Measurements from ENCODE around the gene SCPEP1.
"Not testable (repeated sequence)": the region's sequence is repeated elsewhere in the genome, so short reads cannot be mapped to it uniquely, and the experiment has no call there.

SCPEP1 gene

DNA sequence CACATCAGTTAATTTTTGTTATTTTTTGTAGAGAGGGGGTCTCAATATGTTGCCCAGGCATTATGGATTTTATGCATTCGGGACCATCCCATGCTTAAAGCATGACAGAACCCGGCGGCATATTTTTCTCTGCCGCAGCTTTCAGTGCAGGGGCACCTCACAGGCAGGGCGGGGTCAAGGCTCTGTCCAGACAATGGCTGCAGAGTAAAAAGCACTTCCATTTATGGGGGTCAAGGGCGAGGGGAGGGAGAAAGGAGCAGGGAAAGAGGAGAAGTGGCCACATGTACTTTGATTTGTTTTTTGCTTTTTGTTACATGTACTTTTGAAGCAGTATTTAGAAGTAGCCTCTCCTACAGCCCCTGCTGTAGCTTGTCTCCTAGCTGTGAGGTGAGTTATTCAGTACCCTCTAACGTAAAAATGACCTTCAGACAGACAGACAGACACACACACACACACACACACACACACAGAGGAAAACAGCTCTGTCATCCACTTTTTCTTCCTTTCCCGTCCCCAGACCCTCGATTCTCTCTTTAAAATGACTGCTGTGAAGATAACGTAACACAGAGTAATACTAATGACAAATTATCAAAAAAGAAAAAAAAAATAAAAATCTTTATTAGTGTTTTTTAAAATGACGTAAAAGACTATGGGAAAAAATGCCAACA lies 856 bp upstream of the SCPEP1 start:
- H3K4me3 ChIP-seq (ENCODE audit: control insufficient read depth, low read depth, low read length): no peak overlapping the region
- TF ChIP-seq, protein P1, sequence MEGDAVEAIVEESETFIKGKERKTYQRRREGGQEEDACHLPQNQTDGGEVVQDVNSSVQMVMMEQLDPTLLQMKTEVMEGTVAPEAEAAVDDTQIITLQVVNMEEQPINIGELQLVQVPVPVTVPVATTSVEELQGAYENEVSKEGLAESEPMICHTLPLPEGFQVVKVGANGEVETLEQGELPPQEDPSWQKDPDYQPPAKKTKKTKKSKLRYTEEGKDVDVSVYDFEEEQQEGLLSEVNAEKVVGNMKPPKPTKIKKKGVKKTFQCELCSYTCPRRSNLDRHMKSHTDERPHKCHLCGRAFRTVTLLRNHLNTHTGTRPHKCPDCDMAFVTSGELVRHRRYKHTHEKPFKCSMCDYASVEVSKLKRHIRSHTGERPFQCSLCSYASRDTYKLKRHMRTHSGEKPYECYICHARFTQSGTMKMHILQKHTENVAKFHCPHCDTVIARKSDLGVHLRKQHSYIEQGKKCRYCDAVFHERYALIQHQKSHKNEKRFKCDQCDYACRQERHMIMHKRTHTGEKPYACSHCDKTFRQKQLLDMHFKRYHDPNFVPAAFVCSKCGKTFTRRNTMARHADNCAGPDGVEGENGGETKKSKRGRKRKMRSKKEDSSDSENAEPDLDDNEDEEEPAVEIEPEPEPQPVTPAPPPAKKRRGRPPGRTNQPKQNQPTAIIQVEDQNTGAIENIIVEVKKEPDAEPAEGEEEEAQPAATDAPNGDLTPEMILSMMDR (IDR thresholded peaks at IDR 0.05; ENCODE audit: control insufficient read depth, insufficient read depth, low read depth, low read length, missing control alignments): no peak
- no peak for DNase-seq (ENCODE audit: low read depth)

GRCh38 chr17:56978441-56979090 lies 635 bp downstream of the SCPEP1 start:
- H3K4me3 ChIP-seq (ENCODE audit: control insufficient read depth, low read depth, low read length): peak overlapping the region; percentile 51
- DNase-seq (ENCODE audit: low read depth): no peak
- TF ChIP-seq, protein P1 (IDR thresholded peaks at IDR 0.05; ENCODE audit: control insufficient read depth, insufficient read depth, low read depth, low read length, missing control alignments): no peak

GRCh38 chr17:56979091-56979480 lies 1.2 kb downstream of the SCPEP1 start:
- no peak overlapping the region for H3K4me3 ChIP-seq (ENCODE audit: control insufficient read depth, low read depth, low read length)
- TF ChIP-seq, protein P1 (IDR thresholded peaks at IDR 0.05; ENCODE audit: control insufficient read depth, insufficient read depth, low read depth, low read length, missing control alignments): no peak
- no peak for DNase-seq (ENCODE audit: low read depth)

- H3K4me3 ChIP-seq (ENCODE audit: control insufficient read depth, low read depth, low read length); DNase-seq (ENCODE audit: low read depth): not testable (repeated sequence)
Measured at GRCh38 chr17:56980526-56980925, 2.6 kb downstream of the SCPEP1 start.

GRCh38 chr17:56982312-56982711 lies 4.4 kb downstream of the SCPEP1 start:
- no peak for DNase-seq (ENCODE audit: low read depth)
- H3K4me3 ChIP-seq (ENCODE audit: control insufficient read depth, low read depth, low read length): no peak overlapping the region
- TF ChIP-seq, protein P1 (IDR thresholded peaks at IDR 0.05; ENCODE audit: control insufficient read depth, insufficient read depth, low read depth, low read length, missing control alignments): no peak

GRCh38 chr17:56983366-56983765 lies 5.4 kb downstream of the SCPEP1 start:
- no peak overlapping the region for H3K4me3 ChIP-seq (ENCODE audit: control insufficient read depth, low read depth, low read length)
- no peak for DNase-seq (ENCODE audit: low read depth)
- TF ChIP-seq, protein P1 (IDR thresholded peaks at IDR 0.05; ENCODE audit: control insufficient read depth, insufficient read depth, low read depth, low read length, missing control alignments): no peak

DNA sequence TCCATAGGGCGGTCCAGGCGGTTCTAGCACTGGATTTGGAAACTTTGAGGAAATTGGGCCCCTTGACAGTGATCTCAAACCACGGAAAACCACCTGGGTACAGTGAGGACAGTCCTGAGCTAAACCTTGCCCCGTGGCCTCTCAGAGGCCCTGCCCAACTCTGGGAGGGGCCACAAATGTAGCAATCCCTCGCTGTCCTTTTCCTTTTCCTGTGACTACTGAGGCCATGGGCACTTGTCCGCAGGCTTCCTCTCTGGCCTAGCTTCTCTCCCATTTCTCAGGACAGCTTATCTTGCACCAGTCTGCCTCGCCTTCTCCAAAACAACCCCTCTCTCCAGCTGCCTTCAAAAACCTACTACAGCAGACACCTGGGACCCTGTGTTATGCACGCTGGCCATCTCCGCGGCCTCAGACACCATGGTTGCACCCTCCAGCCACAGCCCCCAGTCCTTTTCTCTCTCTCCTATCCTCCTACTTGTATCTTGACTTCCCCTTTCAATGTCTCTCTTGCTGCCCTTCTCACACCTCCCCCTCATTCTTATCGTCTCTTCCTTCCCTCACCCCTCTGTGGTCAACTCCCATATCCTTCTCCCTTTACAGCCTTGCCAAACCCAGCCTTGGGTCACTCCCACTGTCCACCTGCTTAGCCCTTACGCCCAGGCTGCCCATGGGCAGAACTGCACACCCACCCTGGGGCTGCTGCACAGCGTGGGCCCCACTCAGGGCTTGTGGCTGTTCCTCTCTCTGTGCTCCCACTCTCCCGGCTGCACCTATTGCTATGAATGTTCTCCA lies 7.6 kb downstream of the SCPEP1 start:
- TF ChIP-seq, protein P1 (IDR thresholded peaks at IDR 0.05; ENCODE audit: control insufficient read depth, insufficient read depth, low read depth, low read length, missing control alignments): no peak
- no peak overlapping the region for H3K4me3 ChIP-seq (ENCODE audit: control insufficient read depth, low read depth, low read length)
- DNase-seq (ENCODE audit: low read depth): no peak

Data from AG09309 (cell line).